ENCODE results near the gene SRGAP2C. TPM values are rescaled to one million over a fixed set of nuclear protein-coding genes. Genes with fewer than 3 reads are reported as not detected.
"Not testable (repeated sequence)": the region's sequence is repeated elsewhere in the genome, so short reads cannot be mapped to it uniquely, and the experiment has no call there.

The SRGAP2C gene
- total RNA-seq, 2 donors from 2014 or later: 7.8 to 27.6 TPM

- not testable (repeated sequence) for H3K27ac ChIP-seq; DNase-seq (ENCODE audit: low spot score); H3K36me3 ChIP-seq; H3K4me3 ChIP-seq; H3K27me3 ChIP-seq; H3K9me3 ChIP-seq; H3K4me1 ChIP-seq
These were observed 18.2 kb downstream of the SRGAP2C start for GRCh38 chr1:121202986-121203385.

GRCh38 chr1:121205786-121206711, 21.3 kb downstream of the SRGAP2C start:
- not testable (repeated sequence) for H3K4me1 ChIP-seq; H3K27ac ChIP-seq; H3K27me3 ChIP-seq; H3K4me3 ChIP-seq; DNase-seq (ENCODE audit: low spot score); H3K9me3 ChIP-seq; H3K36me3 ChIP-seq

GRCh38 chr1:121207328-121207727, 22.6 kb downstream of the SRGAP2C start:
- DNase-seq (ENCODE audit: low spot score); H3K4me1 ChIP-seq; H3K9me3 ChIP-seq; H3K4me3 ChIP-seq; H3K36me3 ChIP-seq; H3K27me3 ChIP-seq; H3K27ac ChIP-seq: not testable (repeated sequence)

- H3K4me1 ChIP-seq; H3K27ac ChIP-seq; H3K27me3 ChIP-seq; H3K36me3 ChIP-seq; H3K4me3 ChIP-seq; DNase-seq (ENCODE audit: low spot score); H3K9me3 ChIP-seq: not testable (repeated sequence)
These were observed 23.6 kb downstream of the SRGAP2C start for GRCh38 chr1:121208375-121208774.

GRCh38 chr1:121210778-121211177, 26.0 kb downstream of the SRGAP2C start:
- H3K27me3 ChIP-seq; DNase-seq (ENCODE audit: low spot score); H3K4me3 ChIP-seq; H3K36me3 ChIP-seq; H3K9me3 ChIP-seq; H3K4me1 ChIP-seq; H3K27ac ChIP-seq: not testable (repeated sequence)

GRCh38 chr1:121213491-121213890, 28.7 kb downstream of the SRGAP2C start:
- DNase-seq (ENCODE audit: low spot score): not testable (repeated sequence)

GRCh38 chr1:121214544-121215156, 29.9 kb downstream of the SRGAP2C start:
- not testable (repeated sequence) for DNase-seq (ENCODE audit: low spot score); H3K4me1 ChIP-seq; H3K27me3 ChIP-seq; H3K4me3 ChIP-seq; H3K9me3 ChIP-seq; H3K36me3 ChIP-seq; H3K27ac ChIP-seq

More at GRCh38 chr1:121213491-121213890, 28.7 kb downstream of the SRGAP2C start:
- not testable (repeated sequence) for H3K27ac ChIP-seq, H3K4me3 ChIP-seq, H3K4me1 ChIP-seq, H3K9me3 ChIP-seq, H3K27me3 ChIP-seq, H3K36me3 ChIP-seq

GRCh38 chr1:121215699-121216417, 31.1 kb downstream of the SRGAP2C start:
- not testable (repeated sequence) for H3K27me3 ChIP-seq; H3K36me3 ChIP-seq; H3K4me3 ChIP-seq; DNase-seq (ENCODE audit: low spot score); H3K4me1 ChIP-seq; H3K9me3 ChIP-seq; H3K27ac ChIP-seq

GRCh38 chr1:121216676-121217075, 31.9 kb downstream of the SRGAP2C start:
- not testable (repeated sequence) for H3K36me3 ChIP-seq, H3K9me3 ChIP-seq

GRCh38 chr1:121221770-121222169, 37.0 kb downstream of the SRGAP2C start:
- not testable (repeated sequence) for H3K9me3 ChIP-seq; H3K36me3 ChIP-seq; H3K4me3 ChIP-seq; H3K27me3 ChIP-seq; H3K27ac ChIP-seq; H3K4me1 ChIP-seq; DNase-seq (ENCODE audit: low spot score)

More at GRCh38 chr1:121216676-121217075, 31.9 kb downstream of the SRGAP2C start:
- not testable (repeated sequence) for DNase-seq (ENCODE audit: low spot score); H3K4me3 ChIP-seq; H3K27ac ChIP-seq; H3K4me1 ChIP-seq; H3K27me3 ChIP-seq

- not testable (repeated sequence) for H3K9me3 ChIP-seq; H3K27me3 ChIP-seq; H3K4me1 ChIP-seq; DNase-seq (ENCODE audit: low spot score); H3K27ac ChIP-seq; H3K36me3 ChIP-seq; H3K4me3 ChIP-seq
These were observed 39.9 kb downstream of the SRGAP2C start for GRCh38 chr1:121224714-121225113.

- not testable (repeated sequence) for H3K27ac ChIP-seq; H3K9me3 ChIP-seq; H3K27me3 ChIP-seq; H3K4me1 ChIP-seq; DNase-seq (ENCODE audit: low spot score); H3K4me3 ChIP-seq; H3K36me3 ChIP-seq
These were observed 41.6 kb downstream of the SRGAP2C start for GRCh38 chr1:121226295-121226904.

- not testable (repeated sequence) for H3K9me3 ChIP-seq; H3K27ac ChIP-seq; DNase-seq (ENCODE audit: low spot score); H3K4me3 ChIP-seq; H3K27me3 ChIP-seq; H3K36me3 ChIP-seq; H3K4me1 ChIP-seq
These were observed 42.1 kb downstream of the SRGAP2C start for GRCh38 chr1:121226925-121227324.

- not testable (repeated sequence) for H3K9me3 ChIP-seq; H3K4me1 ChIP-seq; H3K4me3 ChIP-seq; H3K36me3 ChIP-seq; H3K27me3 ChIP-seq; DNase-seq (ENCODE audit: low spot score)
- H3K27ac ChIP-seq: peak overlapping the region in 1 of 2 donors; percentile 74
These were observed 43.0 kb downstream of the SRGAP2C start for GRCh38 chr1:121227544-121228330.
